BE2C (cell line): Measurements from ENCODE around the gene COL12A1.

Source experiments
- DNase-seq: peaks from one replicate; pipeline ENCODE4 v3.0.0-alpha.2; 2020
- H3K27me3 ChIP-seq: fragments of 250-450 bp; sonication (Bioruptor Pico); 2 replicates; pipeline ENCODE4 v1.5.1; 2020; ENCODE audit warnings: mild to moderate bottlenecking
- H3K36me3 ChIP-seq: fragments of 250-450 bp; sonication (Bioruptor Pico); 2 replicates; pipeline ENCODE4 v1.5.1; 2020; ENCODE audit warnings: mild to moderate bottlenecking
- H3K4me1 ChIP-seq: fragments of 250-450 bp; sonication (Bioruptor Pico); 2 replicates; pipeline ENCODE4 v1.5.1; 2020
- H3K4me3 ChIP-seq: 2 replicates; pipeline ENCODE4 v1.5.1; 2011; ENCODE audit warnings: low read depth, low read length
- H3K9me3 ChIP-seq: fragments of 250-450 bp; sonication (Bioruptor Pico); 2 replicates; pipeline ENCODE4 v1.5.1; 2020
- TF ChIP-seq, protein P1 (sequence below): IDR thresholded peaks from 2 replicates; pipeline ENCODE4 v1.5.1; 2012; ENCODE audit warnings: mild to moderate bottlenecking, low read depth, low read length

Gene COL12A1

DNA sequence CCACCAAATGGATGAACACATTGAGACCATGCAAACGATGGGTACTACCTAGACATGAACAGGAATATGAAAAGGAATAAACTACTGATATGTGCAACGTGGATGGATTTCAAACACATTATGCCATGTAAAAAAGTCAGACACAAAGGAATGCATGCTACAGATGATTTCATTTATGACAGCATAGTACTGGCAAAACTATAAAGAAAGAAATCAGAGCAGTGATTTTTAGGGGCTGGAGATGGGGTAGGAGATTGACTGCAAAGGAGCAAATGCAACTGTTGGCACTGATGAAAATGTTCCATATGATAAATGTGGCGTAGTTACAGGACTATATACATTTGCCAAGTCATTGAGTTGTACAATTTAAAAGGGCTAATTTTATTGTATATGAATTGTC, 13.4 kb upstream of the COL12A1 start:
- no peaks in the 10 kb centered on the region for H3K27me3 ChIP-seq
- TF ChIP-seq, protein P1, sequence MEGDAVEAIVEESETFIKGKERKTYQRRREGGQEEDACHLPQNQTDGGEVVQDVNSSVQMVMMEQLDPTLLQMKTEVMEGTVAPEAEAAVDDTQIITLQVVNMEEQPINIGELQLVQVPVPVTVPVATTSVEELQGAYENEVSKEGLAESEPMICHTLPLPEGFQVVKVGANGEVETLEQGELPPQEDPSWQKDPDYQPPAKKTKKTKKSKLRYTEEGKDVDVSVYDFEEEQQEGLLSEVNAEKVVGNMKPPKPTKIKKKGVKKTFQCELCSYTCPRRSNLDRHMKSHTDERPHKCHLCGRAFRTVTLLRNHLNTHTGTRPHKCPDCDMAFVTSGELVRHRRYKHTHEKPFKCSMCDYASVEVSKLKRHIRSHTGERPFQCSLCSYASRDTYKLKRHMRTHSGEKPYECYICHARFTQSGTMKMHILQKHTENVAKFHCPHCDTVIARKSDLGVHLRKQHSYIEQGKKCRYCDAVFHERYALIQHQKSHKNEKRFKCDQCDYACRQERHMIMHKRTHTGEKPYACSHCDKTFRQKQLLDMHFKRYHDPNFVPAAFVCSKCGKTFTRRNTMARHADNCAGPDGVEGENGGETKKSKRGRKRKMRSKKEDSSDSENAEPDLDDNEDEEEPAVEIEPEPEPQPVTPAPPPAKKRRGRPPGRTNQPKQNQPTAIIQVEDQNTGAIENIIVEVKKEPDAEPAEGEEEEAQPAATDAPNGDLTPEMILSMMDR, result no peak
- no peaks in the 10 kb centered on the region for H3K36me3 ChIP-seq
- no peaks in the 10 kb centered on the region for H3K9me3 ChIP-seq
- no peak for DNase-seq
- H3K4me3 ChIP-seq, result no peak overlapping the region
- no peaks in the 10 kb centered on the region for H3K4me1 ChIP-seq

DNA sequence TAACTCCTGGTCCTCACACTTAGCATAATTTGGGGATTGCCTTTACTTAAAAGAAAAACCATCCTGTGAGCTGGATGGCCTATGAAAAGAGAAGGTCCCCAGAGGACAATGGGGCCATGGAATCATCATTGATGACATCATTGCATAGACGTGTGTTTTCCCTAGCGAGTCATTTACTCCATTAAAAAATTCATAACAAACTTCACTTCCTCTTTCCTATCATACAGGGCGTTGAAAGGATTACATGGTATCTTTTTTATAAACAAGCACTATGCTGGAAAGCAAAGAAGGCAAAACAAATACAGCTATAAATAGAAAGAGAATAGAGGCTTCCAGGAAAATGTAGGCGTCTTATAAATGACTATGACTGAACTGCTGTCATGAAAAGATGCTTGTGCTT, 11.3 kb upstream of the COL12A1 start:
- Histone ChIP-seq H3K36me3 (no peaks in the 10 kb centered on the region), H3K4me1 (no peaks in the 10 kb centered on the region), H3K27me3 (no peaks in the 10 kb centered on the region), H3K9me3 (no peaks in the 10 kb centered on the region), H3K4me3 (no peak overlapping the region)
- TF ChIP-seq, protein P1, result no peak
- DNase-seq, result no peak

DNA sequence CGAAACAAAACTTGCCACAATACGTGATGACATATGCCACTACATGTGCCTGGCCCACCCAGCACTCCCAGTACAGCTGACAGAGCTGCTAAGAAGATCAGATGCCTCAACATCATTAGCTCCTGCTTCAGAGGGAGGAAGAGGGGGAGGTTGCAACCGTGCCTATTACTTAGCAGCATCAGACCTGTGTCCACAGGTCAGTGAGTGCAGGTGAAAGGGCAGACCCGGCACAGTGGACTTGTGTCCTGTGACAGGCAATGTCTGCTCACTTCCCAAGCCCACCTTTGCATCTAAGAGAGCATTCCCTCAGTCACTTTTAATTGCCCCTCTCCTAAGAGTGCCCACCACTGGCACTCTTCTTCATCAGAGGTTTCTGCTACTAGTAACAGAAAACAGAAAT, 9.4 kb upstream of the COL12A1 start:
- TF ChIP-seq, protein P1, result no peak
- H3K9me3 ChIP-seq, result no peaks in the 10 kb centered on the region
- H3K36me3 ChIP-seq, result no peaks in the 10 kb centered on the region
- no peaks in the 10 kb centered on the region for H3K4me1 ChIP-seq
- no peak overlapping the region for H3K4me3 ChIP-seq
- no peak for DNase-seq
- peaks cover 5% of the 10 kb centered on the region; the same call in 1 of the 2 replicates for H3K27me3 ChIP-seq

DNA sequence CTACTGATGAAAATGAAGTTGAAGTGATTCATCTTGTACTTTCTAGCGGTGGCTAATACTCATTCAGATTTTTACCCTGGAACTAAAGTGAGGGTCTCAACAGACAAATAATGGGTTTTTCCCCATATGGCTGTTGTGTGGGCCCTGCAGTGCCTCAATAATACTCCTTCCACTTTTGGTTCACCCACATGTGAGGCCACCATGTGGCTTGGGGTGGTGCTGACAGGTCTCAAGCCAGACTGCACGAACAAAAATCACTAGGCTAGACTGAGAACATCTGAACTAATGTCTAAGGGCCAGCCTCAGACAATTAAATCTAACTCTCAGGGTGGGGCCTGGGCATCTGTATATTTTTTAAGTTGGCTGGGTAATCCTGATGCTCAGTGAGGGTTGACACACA, 7.9 kb upstream of the COL12A1 start:
- Histone ChIP-seq H3K36me3 (no peaks in the 10 kb centered on the region), H3K9me3 (no peaks in the 10 kb centered on the region), H3K27me3 (peaks cover 9% of the 10 kb centered on the region), H3K4me3 (no peak overlapping the region), H3K4me1 (no peaks in the 10 kb centered on the region)
- TF ChIP-seq, protein P1, result peak; percentile 16
- DNase-seq, result no peak

DNA sequence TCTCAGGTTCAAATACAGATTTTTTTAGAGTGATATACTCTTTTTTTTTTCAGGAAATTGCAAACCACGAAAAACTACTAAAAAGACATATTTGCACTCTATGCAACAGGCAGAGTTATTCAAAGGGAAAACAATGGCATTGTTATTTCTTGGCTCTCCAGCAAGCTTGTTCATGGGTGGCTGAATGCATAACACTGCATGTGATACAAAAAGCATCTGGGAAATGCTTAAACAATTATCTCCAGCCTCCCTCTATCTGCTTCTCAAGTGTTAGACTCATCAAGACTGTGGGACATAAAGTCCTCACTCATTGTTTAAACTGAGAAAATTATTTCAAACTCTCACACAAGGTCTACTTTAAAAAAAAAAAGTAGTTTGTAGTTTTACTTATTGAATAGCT, 7.3 kb upstream of the COL12A1 start:
- Histone ChIP-seq H3K36me3 (no peaks in the 10 kb centered on the region), H3K4me1 (no peaks in the 10 kb centered on the region), H3K27me3 (peaks cover 15% of the 10 kb centered on the region), H3K9me3 (no peaks in the 10 kb centered on the region), H3K4me3 (no peak overlapping the region)
- TF ChIP-seq, protein P1, result no peak
- no peak for DNase-seq

DNA sequence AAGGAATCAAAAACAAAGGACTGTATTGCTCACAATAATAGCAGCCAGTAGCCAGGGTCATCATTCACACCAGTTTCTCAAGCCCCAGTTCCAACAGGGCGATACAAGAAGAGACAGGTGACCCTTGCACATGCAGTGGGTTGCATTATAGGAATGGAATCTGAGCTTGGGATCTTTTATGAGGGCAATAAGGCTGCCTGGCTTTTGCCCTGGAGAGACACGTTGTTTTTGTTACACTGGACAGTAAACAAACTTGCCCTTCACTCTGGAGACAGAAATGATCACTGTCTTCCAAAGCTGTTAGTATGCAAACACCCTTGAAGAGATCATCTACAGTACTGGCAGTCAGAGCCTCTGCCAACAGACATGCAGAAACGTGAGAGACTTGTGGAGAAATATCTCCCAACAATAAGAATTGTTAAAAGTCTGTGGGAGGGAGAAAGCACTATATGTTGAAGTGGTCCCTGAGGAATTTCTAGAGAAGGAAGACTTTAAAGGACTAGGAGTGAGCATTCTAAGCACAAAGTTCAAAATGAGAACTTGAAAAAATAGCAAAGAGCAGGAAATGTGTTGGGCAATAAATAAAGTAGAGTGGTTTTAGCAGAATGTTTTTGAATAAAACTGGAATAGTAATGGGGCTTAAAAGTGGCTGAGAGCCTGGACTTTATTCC, 6.2 kb upstream of the COL12A1 start:
- DNase-seq, result no peak
- H3K9me3 ChIP-seq, result no peaks in the 10 kb centered on the region
- TF ChIP-seq, protein P1, result no peak
- peaks cover 24% of the 10 kb centered on the region for H3K27me3 ChIP-seq
- no peak overlapping the region for H3K4me3 ChIP-seq
- no peaks in the 10 kb centered on the region for H3K36me3 ChIP-seq
- no peaks in the 10 kb centered on the region for H3K4me1 ChIP-seq
